Stimulated activated CD8-positive, alpha-beta memory T cell treated with anti-CD3 and anti-CD28 coated beads, Interleukin-15, amount 100 ng/mL, for 4 hours (primary cell): ENCODE measurements around the gene POF1B.
"Not testable (repeated sequence)": the region's sequence is repeated elsewhere in the genome, so short reads cannot be mapped to it uniquely, and the experiment has no call there.

Source experiments
- DNase-seq, 2 donors: peaks; one replicate each; pipeline ENCODE4 v3.0.0-alpha.2; 2020; ENCODE audit warnings: low read depth in 2 of 2

POF1B gene

DNA sequence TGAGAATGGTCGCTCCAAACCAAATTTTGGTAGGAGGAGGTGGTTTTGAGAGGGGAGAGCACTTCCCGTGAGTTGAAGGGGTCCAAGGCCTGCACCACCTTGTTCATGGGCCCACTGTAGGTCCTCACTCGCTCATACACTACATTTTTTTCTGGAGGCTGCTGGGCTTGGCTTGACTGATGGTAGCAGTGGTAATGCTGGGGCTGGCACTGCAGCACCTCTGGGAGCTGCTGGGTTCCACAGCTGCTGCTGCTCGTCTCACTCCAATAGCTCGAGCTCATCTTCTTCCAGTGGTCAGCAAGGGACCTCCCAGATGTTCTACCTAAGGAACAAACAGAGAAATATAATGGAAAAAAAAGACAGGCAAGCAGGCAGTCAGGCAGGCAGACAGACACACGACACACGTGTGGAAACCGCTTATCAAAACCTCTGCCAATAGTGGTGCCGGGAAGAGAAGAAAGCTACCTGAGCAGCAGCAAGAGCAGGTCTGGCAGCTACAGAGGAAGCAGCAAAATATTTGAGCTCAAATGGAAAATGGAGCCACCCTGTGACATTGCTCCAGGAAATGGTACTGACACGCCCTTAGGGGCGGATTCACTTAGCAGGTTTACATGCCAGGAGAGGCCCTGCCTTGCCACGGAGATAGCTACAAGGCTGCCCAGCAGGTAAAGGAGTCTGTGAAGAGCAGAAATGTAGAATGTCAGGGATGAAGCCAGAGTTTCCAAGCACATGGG is at the start of gene POF1B:
POF1B (minus strand) TSS at position 492 of the 734 bp plus-strand sequence; CDS start at position 281, 211 bp downstream.
- DNase-seq, result no peak

- DNase-seq, result no peak
Observed at GRCh38 chrX:85429066-85429465, 49.6 kb upstream of the POF1B start.

- DNase-seq, result no peak
Observed at GRCh38 chrX:85419293-85419692, 39.8 kb upstream of the POF1B start.

DNA sequence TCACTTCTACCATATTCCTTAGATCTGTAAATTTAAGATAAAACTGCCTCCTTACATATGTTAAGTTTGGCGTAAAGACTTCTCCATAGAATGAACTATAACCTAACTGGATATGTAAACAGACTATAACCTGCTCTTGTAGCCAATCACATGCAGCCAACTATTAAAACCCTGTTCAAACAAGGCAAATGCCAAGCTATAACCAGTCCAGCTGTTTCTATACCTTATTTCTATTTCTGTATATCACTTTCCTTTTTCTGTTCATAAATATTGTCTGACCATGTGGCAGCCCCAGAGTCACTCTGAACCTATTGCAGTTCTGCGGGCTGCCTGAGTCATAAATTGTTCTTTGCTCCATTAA is 12.4 kb upstream of the POF1B start:
- DNase-seq, result no peak

- DNase-seq, result no peak
Observed at GRCh38 chrX:85391185-85391877, 11.9 kb upstream of the POF1B start.

GRCh38 chrX:85381602-85382001 is 2.1 kb upstream of the POF1B start:
- DNase-seq, result no peak

GRCh38 chrX:85378461-85378860 is 1.0 kb downstream of the POF1B start:
- DNase-seq, result no peak

DNA sequence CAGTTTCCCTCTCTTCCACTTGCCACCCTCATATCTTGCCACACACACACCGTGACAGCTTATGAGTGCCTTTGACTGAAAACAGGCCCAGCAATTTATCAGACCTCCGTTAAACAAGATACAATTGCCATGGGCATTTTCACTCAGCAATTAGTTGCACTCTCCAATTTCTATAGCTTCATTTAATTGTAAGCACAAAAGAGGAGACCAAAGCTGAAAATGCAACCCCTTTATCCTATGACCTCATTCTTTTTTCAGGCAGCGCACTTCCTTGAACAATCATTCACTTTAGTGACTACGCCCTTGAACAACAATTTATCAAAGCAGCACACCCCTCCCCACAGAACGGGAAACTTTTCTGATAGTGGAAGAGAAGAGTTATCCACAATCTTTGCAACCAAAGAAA is 4.1 kb downstream of the POF1B start:
- no peak for DNase-seq

DNA sequence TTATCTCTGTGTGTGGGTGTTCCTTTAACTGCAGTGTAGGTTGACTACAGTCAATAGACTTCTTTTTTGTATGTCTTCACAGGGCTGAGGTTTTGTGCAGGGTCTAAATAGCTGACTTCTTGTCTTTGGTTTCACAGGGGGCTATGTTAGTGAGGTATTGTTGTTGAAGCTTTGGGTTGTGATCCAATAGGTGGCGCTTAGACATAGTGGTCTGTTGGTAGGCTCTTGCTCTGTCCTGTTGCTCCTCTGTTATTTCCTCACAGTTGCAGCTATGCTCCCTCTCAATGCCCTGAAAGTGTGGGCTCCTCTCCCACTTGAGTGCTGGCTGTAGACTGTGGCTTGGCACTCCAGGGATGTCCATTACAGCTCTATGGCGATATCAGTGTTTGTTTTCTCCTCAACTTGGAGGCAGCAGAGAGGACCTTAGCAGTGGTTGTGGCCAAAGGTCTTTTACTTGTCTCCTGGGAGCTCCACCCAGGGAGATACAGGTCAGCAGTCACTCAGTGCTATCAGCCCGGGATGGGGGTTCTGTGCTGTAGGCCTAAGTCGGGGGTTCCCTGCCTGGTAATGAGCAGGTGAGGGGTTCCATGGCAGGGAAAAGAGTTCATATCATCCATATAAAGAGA is 14.0 kb downstream of the POF1B start:
- DNase-seq, result no peak

GRCh38 chrX:85359051-85359450 is 20.4 kb downstream of the POF1B start:
- DNase-seq, result no peak

- DNase-seq, result no peak
Observed at GRCh38 chrX:85345523-85345922, 33.9 kb downstream of the POF1B start.

DNA sequence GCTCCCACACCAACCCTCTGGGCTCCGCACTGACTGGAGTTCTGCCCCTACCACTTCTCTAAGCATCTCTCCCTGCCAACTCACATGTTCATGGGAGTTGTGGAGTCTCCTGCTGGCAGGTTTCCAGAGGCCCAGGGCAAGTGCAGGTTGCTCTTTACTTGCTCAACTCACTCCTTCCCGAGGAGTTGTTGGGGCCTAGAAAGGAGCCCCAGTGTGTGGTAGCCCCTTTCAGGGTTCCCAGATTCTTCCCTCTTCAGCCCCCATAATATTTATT is 52.5 kb downstream of the POF1B start:
- DNase-seq, result no peak

DNA sequence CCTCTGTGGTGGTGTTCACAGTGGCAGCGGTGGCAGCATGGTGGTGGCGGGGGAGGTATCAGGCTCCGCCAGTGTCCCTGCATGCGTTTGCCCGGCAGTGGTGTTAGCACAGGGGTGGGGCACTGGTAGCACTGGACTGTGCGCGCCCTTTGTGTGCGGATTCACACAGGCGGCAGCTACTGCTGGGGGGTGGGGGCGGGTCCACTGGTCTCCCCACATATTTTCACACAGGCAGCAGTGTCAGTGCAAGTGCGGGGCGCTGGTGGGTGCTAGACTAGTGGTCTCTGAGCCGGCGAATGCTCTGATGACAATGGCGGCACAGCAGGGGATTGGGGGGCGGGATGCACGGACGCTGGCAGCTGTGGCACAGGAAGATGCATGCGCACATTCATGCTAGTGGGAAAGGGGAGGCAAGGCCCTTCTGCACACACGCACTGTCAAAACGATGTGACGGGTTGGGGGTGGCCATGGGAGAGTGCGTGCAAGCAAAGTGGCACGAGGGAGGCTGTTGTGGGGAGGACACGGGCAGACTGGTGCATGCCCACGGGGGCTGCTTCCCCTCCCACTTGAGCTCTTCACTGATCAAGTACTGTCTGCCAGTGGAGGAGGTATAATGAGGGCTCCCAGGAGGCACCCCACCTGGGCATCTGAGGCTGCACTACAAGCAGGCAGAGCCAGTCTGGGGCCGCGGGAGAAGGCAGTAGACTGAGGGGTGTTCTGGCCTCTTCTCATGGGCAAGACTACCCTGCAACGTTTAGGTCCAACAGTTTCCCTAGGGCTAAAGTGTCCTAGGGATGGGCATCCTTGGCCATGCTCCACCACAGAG is 53.0 kb downstream of the POF1B start:
- no peak for DNase-seq

DNA sequence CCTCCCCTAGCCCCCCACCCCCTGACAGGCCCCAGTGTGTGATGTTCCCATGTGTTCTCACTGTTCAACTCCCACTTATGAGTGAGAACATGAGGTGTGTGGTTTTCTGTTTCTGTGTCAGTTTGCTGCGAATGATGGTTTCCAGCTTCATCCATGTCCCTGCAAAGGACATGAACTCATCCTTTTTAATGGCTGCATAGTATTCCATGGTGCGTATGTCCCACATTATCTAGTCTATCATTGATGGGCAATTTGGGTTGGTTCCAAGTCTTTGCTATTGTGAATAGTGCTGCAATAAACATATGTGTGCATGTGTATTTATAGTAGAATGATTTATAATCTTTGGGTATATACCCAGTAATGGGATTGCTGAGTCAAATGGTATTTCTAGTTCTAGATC is 68.1 kb downstream of the POF1B start:
- not testable (repeated sequence) for DNase-seq

GRCh38 chrX:85309717-85310116 is 69.7 kb downstream of the POF1B start:
- no peak for DNase-seq

- DNase-seq, result no peak
Observed at GRCh38 chrX:85303544-85303943, 75.9 kb downstream of the POF1B start.

- DNase-seq, result no peak
Observed at GRCh38 chrX:85288992-85289723, 90.3 kb downstream of the POF1B start.

DNA sequence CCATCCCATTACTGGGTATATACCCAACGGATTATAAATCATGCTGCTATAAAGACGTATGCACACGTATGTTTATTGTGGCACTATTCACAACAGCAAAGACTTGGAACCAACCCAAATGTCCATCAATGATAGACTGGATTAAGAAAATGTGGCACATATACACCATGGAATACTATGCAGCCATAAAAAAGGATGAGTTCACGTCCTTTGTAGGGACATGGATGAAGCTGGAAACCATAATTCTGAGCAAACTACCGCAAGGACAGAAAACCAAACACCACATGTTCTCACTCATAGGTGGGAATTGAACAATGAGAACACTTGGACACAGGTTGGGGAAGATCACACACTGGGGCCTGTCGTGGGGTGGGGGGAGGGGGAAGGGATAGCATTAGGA is 94.2 kb downstream of the POF1B start:
- not testable (repeated sequence) for DNase-seq

DNA sequence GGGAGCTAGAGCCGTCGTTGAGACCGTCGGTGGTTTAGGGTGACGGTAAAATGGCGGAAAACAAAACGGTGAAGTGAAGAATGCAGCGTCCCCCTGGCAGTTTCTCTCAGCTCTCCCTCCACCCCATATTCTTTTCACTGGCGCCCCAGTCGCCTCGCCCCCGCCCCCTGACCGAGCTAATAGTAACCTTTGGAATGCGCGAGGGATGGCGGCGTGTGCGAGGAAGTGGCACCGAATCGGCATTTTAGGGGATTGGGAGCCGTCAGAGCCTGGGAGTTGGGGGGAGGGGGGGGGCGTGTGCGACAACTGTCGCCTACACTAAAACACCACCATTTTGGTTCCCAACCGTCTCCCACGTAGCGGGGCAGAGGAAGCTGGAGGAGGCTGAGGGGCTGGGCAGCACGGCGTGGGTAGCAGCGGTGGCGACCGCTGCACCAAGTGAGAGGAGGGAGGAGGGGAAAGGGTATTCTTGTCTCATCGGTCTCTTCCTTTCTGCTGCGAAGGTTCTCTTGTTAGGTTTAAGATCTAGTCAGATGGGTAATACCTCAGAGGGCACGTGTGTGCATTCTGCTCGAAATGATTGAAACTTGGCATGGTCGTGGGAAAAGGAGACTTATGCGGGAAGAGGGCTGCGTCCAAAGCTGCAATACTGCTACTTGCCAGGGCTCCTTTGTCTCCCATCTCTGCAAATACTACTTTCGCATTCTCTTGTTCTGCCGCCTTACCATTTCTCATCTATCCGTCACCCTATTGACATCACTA is 134.8 kb downstream of the POF1B start:
- no peak for DNase-seq

DNA sequence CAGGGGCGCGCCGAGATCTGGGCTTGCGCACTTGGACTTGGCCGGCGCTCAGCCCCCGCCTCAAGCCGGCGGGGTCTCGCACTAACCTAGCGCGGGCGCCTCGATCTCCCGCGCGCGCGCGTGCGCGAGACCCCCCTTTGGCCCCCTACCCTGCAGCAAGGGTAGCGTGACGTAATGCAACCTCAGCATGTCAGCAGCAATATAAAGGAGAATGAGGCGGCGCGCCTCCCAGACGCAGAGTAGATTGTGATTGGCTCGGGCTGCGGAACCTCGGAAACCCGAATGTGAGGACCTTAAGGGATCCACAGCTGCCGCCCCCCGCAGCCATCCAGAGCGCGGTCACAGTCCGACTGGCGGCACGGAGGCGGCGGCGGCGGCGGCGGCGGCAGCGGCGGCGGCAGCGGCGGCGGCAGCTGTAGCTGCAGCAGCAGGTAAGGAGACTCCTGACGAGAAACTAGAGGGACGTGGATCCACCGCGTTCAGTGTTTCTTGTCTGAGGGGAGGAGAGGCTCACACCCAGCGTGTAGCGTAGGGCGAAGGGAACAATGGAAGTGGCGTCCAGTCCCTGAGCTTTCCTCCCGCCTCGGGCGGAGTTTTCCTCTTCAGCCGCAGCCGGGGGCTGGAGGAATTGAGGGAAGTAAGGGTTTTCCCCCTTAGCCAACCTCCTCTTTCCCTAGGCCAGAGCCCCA is 135.6 kb downstream of the POF1B start, which contains the start of the genes SATL1 and ZNF711:
SATL1 (minus strand) TSS at position 19 of the 689 bp plus-strand sequence. CDS start 134,811 bp downstream, outside the sequence.
ZNF711 (plus strand) TSS at position 231 of the 689 bp plus-strand sequence. CDS start 3,582 bp downstream, outside the sequence.
- DNase-seq, result no peak
